GM23338 (cell line): Measurements from ENCODE around the gene SCGB3A1. TPM values are rescaled to one million over a fixed set of nuclear protein-coding genes. Genes with fewer than 3 reads are reported as not detected.

Experiments used
- ATAC-seq: fragments of 200-7000 bp; cut with Tn5 transposase; 3 replicates; pipeline ENCODE4 v1.9.1; 2020
- DNase-seq: peaks from one replicate; pipeline ENCODE4 v3.0.0-alpha.2; 2015; ENCODE audit warnings: low spot score
- H2AFZ ChIP-seq: fragments of 200-600 bp; sonication (generic); 2 replicates; pipeline ENCODE4 v1.8.0; 2016; ENCODE audit warnings: antibody characterized with exemption, mild to moderate bottlenecking, moderate library complexity
- H3F3A ChIP-seq: fragments of 200-600 bp; sonication (generic); replicated peaks from 2 replicates; pipeline ENCODE4 v1.8.0; 2017; ENCODE audit warnings: antibody characterized with exemption, mixed run types, low read depth
- H3K27ac ChIP-seq: fragments of 200-600 bp; sonication (generic); 2 replicates; pipeline ENCODE4 v1.6.1; 2016; ENCODE audit warnings: low read depth
- H3K27me3 ChIP-seq: fragments of 200-600 bp; sonication (generic); 2 replicates; pipeline ENCODE4 v1.8.0; 2016; ENCODE audit warnings: mild to moderate bottlenecking, mixed run types, moderate library complexity; ENCODE audit not compliant: insufficient read depth
- H3K36me3 ChIP-seq: fragments of 200-600 bp; sonication (generic); 2 replicates; pipeline ENCODE4 v1.8.0; 2016; ENCODE audit warnings: mild to moderate bottlenecking; ENCODE audit not compliant: insufficient read depth
- H3K4me1 ChIP-seq: fragments of 200-600 bp; sonication (generic); 2 replicates; pipeline ENCODE4 v1.8.0; 2016; ENCODE audit warnings: mild to moderate bottlenecking, moderate library complexity; ENCODE audit not compliant: insufficient read depth
- H3K4me2 ChIP-seq: fragments of 200-600 bp; sonication (generic); 2 replicates; pipeline ENCODE4 v1.7.1; 2017; ENCODE audit warnings: mixed run types
- H3K4me3 ChIP-seq: fragments of 200-600 bp; sonication (generic); 2 replicates; pipeline ENCODE4 v1.6.1; 2016; ENCODE audit warnings: mixed run types
- H3K79me2 ChIP-seq: fragments of 200-600 bp; sonication (generic); replicated peaks from 2 replicates; pipeline ENCODE4 v1.8.0; 2017; ENCODE audit warnings: mild to moderate bottlenecking; ENCODE audit not compliant: insufficient read depth
- H3K9me2 ChIP-seq: fragments of 200-600 bp; sonication (generic); 2 replicates; pipeline ENCODE4 v1.8.0; 2017; ENCODE audit not compliant: insufficient read depth
- H4K20me1 ChIP-seq: fragments of 200-600 bp; sonication (generic); replicated peaks from 2 replicates; pipeline ENCODE4 v1.8.0; 2017; ENCODE audit warnings: mild to moderate bottlenecking; ENCODE audit not compliant: insufficient read depth
- H3K27ac Mint-ChIP-seq: 2 replicates; pipeline ENCODE4 v1.8.0; 2020; ENCODE audit warnings: inconsistent platforms, mild to moderate bottlenecking, moderate library complexity, mixed read lengths
- H3K27me3 Mint-ChIP-seq: 3 replicates; pipeline ENCODE4 v1.8.0; 2022; ENCODE audit warnings: low read depth, mild to moderate bottlenecking, moderate library complexity, mixed read lengths, inconsistent platforms; ENCODE audit not compliant: insufficient read depth, poor library complexity
- H3K36me3 Mint-ChIP-seq: 3 replicates; pipeline ENCODE4 v1.8.0; 2021; ENCODE audit warnings: low read depth, mild to moderate bottlenecking, inconsistent platforms, moderate library complexity, mixed read lengths
- H3K4me1 Mint-ChIP-seq: 3 replicates; pipeline ENCODE4 v1.8.0; 2020; ENCODE audit warnings: mild to moderate bottlenecking, inconsistent platforms, mixed read lengths
- H3K4me3 Mint-ChIP-seq: 3 replicates; pipeline ENCODE4 v1.8.0; 2021; ENCODE audit warnings: moderate library complexity, mild to moderate bottlenecking, inconsistent platforms, mixed read lengths
- H3K9me3 Mint-ChIP-seq: 3 replicates; pipeline ENCODE4 v1.8.0; 2020; ENCODE audit warnings: moderate library complexity, mild to moderate bottlenecking, inconsistent platforms, mixed read lengths
- CREB1 ChIP-seq: fragments of 250-450 bp; sonication (Bioruptor Pico); IDR thresholded peaks from 2 replicates; pipeline ENCODE4 v1.5.0; 2020; ENCODE audit warnings: low read depth, mild to moderate bottlenecking, moderate library complexity
- EZH2 ChIP-seq: fragments of 200-600 bp; sonication (generic); IDR thresholded peaks from one replicate; pipeline ENCODE4 v1.8.0; 2017; ENCODE audit warnings: antibody characterized with exemption, mild to moderate bottlenecking, low read depth; ENCODE audit not compliant: unreplicated experiment
- EZH2phosphoT487 ChIP-seq: fragments of 200-600 bp; sonication (generic); IDR thresholded peaks from one replicate; pipeline ENCODE4 v1.8.1; 2018; ENCODE audit warnings: antibody characterized with exemption; ENCODE audit not compliant: unreplicated experiment
- JUNB ChIP-seq: IDR thresholded peaks from one replicate; pipeline ENCODE4 v1.6.1; 2016; ENCODE audit warnings: antibody characterized with exemption; ENCODE audit not compliant: unreplicated experiment
- NANOG ChIP-seq: IDR thresholded peaks from 2 replicates; pipeline ENCODE4 v1.6.1; 2016; ENCODE audit warnings: antibody characterized with exemption, borderline replicate concordance
- POLR2AphosphoS5 ChIP-seq: IDR thresholded peaks from 2 replicates; pipeline ENCODE4 v1.6.1; 2016; ENCODE audit warnings: antibody characterized with exemption, low read depth
- STAT1 ChIP-seq: IDR thresholded peaks from one replicate; pipeline ENCODE4 v1.6.1; 2016; ENCODE audit warnings: antibody characterized with exemption; ENCODE audit not compliant: unreplicated experiment
- ZNF114 ChIP-seq: fragments of 250-450 bp; sonication (Bioruptor Pico); IDR thresholded peaks from 2 replicates; pipeline ENCODE4 v1.5.0; 2020; ENCODE audit warnings: mild to moderate bottlenecking, moderate library complexity
- ZNF331 ChIP-seq: fragments of 250-450 bp; sonication (Bioruptor Pico); IDR thresholded peaks from 2 replicates; pipeline ENCODE4 v1.5.0; 2020; ENCODE audit warnings: low read depth, mild to moderate bottlenecking, moderate library complexity
- polyA plus RNA-seq: library from polyadenylated mRNA; unstranded; fragments of >200 nt; fragmentation: Nextera tagmentation; extraction: Ambion mirVana; gene quantifications from 2 replicates; pipeline ENCODE4 v1.2.1, GENCODE V29; 2016
- total RNA-seq: library from RNA; depleted of rRNA; stranded (reverse); fragments of >200 nt; shearing (Covaris generic); gene quantifications from 2 replicates; pipeline ENCODE4 v1.2.3, GENCODE V29; 2014
- TF ChIP-seq, protein P1 (sequence below), 2 experiments: fragments of 200-600 bp in 1 of 2; sonication (generic) in 1 of 2; conservative IDR thresholded peaks; 2 replicates each; pipeline versions ENCODE4 v1.5.1 to v1.6.1; 2016 to 2017; ENCODE audit warnings: antibody characterized with exemption in 2 of 2, low read depth in 2 of 2, mild to moderate bottlenecking in 2 of 2, moderate library complexity in 1 of 2
- TF ChIP-seq, protein P2 (sequence below): IDR thresholded peaks from one replicate; pipeline ENCODE4 v1.6.1; 2018; ENCODE audit warnings: antibody characterized with exemption; ENCODE audit not compliant: unreplicated experiment
- TF ChIP-seq, protein P3 (sequence below): IDR thresholded peaks from 2 replicates; pipeline ENCODE4 v1.6.1; 2016; ENCODE audit warnings: antibody characterized with exemption

The SCGB3A1 gene
- total and polyA plus RNA-seq, 2 experiments from 2014 or later = not detected

DNA sequence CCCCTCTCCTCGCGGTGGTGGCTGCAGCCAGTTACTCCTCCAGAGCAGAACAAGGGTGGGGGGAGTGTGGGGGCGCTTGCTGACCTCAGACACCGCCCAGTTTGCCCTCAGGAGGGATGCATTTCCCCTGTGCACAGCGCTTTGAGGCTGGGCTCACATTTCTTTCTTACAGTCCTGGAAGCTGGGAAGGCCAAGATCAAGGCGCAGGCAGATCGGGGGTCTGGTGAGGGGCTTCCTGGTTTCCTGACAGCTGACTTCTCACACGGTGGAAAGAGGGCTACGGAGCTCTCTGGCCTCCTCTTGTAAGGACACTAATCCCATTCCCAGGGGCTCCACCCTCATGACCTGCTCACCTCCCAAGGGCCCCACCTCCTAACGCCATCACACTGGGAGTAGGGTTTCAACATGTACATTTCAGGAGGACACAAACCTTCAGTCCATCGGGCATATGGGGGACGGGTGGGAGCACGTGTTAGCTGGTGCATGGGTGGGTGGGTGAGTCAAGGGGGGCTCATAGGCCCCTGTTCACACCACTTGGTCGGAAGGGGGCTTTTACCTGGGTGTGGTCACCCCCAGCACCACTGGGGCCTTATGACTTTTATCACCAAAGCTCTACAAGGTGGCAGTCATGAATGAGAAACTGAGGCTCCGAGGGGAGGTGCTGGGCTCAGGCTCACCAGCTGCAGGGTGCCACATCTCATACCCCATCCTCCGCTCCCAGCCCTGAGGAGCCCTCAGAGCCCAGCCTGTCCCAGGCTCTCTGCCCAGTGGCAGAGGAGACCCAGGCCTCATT lies 7.7 kb upstream of the SCGB3A1 start (continued):
- TF ChIP-seq, protein P1, sequence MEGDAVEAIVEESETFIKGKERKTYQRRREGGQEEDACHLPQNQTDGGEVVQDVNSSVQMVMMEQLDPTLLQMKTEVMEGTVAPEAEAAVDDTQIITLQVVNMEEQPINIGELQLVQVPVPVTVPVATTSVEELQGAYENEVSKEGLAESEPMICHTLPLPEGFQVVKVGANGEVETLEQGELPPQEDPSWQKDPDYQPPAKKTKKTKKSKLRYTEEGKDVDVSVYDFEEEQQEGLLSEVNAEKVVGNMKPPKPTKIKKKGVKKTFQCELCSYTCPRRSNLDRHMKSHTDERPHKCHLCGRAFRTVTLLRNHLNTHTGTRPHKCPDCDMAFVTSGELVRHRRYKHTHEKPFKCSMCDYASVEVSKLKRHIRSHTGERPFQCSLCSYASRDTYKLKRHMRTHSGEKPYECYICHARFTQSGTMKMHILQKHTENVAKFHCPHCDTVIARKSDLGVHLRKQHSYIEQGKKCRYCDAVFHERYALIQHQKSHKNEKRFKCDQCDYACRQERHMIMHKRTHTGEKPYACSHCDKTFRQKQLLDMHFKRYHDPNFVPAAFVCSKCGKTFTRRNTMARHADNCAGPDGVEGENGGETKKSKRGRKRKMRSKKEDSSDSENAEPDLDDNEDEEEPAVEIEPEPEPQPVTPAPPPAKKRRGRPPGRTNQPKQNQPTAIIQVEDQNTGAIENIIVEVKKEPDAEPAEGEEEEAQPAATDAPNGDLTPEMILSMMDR (conservative IDR thresholded peaks at IDR 0.05; ENCODE audit: low read depth in 2 of 2) = no peak
- TF ChIP-seq JUNB = no peak
- no peak for TF ChIP-seq NANOG
- no peak for TF ChIP-seq ZNF114 (CRISPR knock-in tag)
- no peak for TF ChIP-seq EZH2phosphoT487

DNA sequence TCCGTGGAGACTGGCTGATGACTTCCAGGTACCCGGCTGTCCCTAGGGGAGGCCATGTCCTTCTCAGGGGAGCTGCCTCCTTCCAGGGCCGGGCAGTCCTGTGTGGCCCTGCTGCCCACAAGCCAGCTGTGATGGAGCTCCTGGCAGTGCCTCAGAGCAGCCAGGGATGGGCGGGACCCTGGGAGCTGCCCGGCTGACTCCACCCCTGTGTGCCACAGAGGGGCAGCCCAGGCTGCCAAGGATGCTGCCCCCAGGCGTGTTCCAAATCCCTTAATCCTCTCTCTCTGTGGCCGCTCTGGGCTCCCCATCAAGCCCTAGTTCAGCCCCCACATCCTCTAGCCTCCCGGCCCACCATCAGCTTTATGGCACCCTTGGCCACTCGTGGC lies 7.0 kb upstream of the SCGB3A1 start:
- no peaks in the 10 kb centered on the region for H3K9me2 ChIP-seq
- no peak overlapping the region for H3K4me3 ChIP-seq
- H4K20me1 ChIP-seq = no peaks in the 10 kb centered on the region
- Mint-ChIP-seq H3K9me3 (no peaks in the 10 kb centered on the region), H3K27ac (no peak overlapping the region), H3K4me3 (no peak overlapping the region), H3K4me1 (0 out of 3 replicates have a peak, but pooled peaks cover 2% of the 10 kb centered on the region), H3K27me3 (peaks cover 19% of the 10 kb centered on the region), H3K36me3 (no peaks in the 10 kb centered on the region; the same call in 2 of the 3 replicates)
- no peaks in the 10 kb centered on the region for H3F3A ChIP-seq
- H3K79me2 ChIP-seq = no peaks in the 10 kb centered on the region
- ATAC-seq = no peak
- H3K4me2 ChIP-seq = no peak overlapping the region
- no peak overlapping the region for H3K27ac ChIP-seq
- peaks cover under 1% of the 10 kb centered on the region; the same call in 1 of the 2 replicates for H3K27me3 ChIP-seq
- H2AFZ ChIP-seq = no peak overlapping the region
- no peaks in the 10 kb centered on the region for H3K36me3 ChIP-seq
- no peak for DNase-seq
- H3K4me1 ChIP-seq = no peaks in the 10 kb centered on the region
- TF ChIP-seq POLR2AphosphoS5 (no peak), ZNF114 (CRISPR knock-in tag) (no peak), STAT1 (no peak), CREB1 (CRISPR knock-in tag) (no peak), NANOG (no peak), EZH2 (no peak), ZNF331 (CRISPR knock-in tag) (no peak), JUNB (no peak)
- TF ChIP-seq, protein P1 (conservative IDR thresholded peaks at IDR 0.05; ENCODE audit: low read depth in 2 of 2) = no peak
- TF ChIP-seq, protein P2, sequence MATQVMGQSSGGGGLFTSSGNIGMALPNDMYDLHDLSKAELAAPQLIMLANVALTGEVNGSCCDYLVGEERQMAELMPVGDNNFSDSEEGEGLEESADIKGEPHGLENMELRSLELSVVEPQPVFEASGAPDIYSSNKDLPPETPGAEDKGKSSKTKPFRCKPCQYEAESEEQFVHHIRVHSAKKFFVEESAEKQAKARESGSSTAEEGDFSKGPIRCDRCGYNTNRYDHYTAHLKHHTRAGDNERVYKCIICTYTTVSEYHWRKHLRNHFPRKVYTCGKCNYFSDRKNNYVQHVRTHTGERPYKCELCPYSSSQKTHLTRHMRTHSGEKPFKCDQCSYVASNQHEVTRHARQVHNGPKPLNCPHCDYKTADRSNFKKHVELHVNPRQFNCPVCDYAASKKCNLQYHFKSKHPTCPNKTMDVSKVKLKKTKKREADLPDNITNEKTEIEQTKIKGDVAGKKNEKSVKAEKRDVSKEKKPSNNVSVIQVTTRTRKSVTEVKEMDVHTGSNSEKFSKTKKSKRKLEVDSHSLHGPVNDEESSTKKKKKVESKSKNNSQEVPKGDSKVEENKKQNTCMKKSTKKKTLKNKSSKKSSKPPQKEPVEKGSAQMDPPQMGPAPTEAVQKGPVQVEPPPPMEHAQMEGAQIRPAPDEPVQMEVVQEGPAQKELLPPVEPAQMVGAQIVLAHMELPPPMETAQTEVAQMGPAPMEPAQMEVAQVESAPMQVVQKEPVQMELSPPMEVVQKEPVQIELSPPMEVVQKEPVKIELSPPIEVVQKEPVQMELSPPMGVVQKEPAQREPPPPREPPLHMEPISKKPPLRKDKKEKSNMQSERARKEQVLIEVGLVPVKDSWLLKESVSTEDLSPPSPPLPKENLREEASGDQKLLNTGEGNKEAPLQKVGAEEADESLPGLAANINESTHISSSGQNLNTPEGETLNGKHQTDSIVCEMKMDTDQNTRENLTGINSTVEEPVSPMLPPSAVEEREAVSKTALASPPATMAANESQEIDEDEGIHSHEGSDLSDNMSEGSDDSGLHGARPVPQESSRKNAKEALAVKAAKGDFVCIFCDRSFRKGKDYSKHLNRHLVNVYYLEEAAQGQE = no peak
- TF ChIP-seq, protein P3, sequence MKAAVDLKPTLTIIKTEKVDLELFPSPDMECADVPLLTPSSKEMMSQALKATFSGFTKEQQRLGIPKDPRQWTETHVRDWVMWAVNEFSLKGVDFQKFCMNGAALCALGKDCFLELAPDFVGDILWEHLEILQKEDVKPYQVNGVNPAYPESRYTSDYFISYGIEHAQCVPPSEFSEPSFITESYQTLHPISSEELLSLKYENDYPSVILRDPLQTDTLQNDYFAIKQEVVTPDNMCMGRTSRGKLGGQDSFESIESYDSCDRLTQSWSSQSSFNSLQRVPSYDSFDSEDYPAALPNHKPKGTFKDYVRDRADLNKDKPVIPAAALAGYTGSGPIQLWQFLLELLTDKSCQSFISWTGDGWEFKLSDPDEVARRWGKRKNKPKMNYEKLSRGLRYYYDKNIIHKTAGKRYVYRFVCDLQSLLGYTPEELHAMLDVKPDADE = no peak
